Bronchus fibroblast of lung (primary cell): Measurements from ENCODE around the gene LAMTOR5. TPM values are rescaled to one million over a fixed set of nuclear protein-coding genes. Genes with fewer than 3 reads are reported as not detected.

Experiments
- total RNA-seq: library from RNA; depleted of rRNA; stranded (reverse); fragments of >200 nt; gene quantifications from 2 replicates; pipeline ENCODE4 v1.2.3, GENCODE V29; 2015

Gene LAMTOR5
- total RNA-seq: 163 and 177 TPM in 2 replicates

DNA sequence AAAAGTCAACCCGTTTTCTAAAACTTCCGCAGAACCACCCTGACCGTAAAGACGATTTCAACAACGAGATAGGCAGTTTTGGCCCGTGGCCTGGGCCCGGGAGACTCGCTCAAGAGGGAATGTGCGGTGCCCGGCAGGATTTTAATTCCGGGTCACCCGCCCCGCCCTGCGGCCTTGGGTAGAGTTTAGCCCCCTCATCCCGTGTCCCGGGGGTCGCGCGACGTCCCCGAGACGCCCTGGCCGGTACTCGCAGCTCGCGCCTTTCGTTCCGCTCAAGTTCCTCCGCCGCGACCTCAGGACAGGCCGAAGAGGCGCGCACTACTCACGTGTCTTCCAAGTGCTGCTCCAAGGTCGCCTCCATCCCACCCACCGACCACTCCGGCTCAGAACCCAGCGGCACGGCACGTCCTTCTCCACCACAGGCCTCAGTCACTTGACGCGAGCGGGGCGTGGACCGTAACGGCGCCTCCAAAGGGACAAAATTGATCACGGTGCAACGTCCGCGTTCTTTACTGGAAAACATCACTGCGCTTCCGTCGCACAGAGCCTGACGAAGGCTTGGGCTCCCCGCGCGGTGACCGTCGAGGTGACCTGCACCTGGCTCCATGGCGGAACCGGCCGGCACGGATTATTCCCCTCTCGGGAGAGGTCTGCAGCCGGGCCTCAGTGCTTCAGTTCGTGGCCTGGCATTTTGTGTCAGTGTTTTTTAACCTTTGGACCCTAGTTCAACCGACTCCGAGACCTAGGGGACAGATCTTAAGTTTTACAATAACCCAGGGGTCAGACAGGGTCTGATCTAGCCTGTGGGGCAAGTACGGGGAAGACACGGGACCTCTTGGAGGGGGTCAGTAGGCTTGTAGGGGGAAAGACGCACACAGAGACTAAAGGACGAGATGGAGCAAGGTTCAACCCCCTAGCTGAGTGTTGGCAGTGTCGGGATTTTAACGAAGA is at the start of gene LAMTOR5:
TSS of gene LAMTOR5 (minus strand) at position 435 of the 951 bp plus-strand sequence. CDS start at position 361, 74 bp downstream.

DNA sequence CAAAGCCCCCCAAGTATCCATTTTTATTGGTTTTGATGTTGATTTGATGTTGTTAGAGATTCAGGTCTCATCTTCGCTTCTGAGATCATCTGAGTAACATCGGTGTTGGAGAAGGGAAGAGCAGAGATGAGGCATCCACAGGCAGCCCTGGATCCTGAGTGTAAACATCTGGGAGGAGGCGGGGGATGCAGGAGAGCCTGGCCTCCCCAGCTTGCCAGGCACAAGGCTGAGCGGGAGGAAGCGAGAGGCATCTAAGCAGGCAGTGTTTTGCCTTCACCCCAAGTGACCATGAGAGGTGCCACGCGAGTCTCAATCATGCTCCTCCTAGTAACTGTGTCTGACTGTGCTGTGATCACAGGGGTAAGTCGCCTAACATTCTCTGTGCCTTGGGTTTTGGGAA is 43.4 kb upstream of the LAMTOR5 start, which contains the start of gene PROK1:
TSS of gene PROK1 (plus strand) at position 221 of the 400 bp plus-strand sequence. CDS start at position 289, 68 bp downstream.

DNA sequence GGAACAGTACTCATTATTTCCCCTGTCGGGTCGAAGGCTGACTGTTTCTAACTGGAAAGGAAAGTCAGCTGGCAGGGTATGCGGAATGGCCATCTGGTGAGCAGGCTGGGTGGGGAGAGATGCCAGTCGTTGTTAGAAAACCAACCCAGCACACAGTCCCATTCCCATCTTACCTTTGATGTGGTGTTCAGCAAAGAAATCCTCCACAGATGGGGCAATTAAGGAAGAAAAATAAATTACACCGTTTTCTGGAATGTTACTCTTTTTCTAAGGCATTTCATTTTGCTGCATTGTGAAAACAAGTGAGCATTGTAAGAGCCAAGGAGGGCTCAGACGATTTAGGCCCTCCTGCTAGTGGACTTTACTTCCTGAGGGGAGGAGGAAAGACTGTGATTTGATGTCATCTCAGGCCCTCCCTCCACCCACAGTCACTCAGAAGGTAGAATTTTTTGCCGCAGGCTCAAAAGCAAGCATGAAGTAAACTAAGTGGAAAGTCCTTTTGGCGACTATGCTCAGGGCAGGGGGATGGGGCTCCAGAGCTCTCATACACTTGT is 16.7 kb downstream of the LAMTOR5 start, which contains the start of gene SLC16A4:
TSS of gene SLC16A4 (minus strand) at position 335 of the 554 bp plus-strand sequence. CDS start 1,703 bp downstream, outside the sequence.

Other genes starting within 250 kb of the LAMTOR5 start
- gene KCNC4, start 197.4 kb downstream of the LAMTOR5 start, total RNA-seq: 0.15 and 0.34 TPM in 2 replicates
- 21.4 and 22.4 TPM in 2 replicates for gene RBM15, start 68.3 kb downstream of the LAMTOR5 start, total RNA-seq
- 7.7 and 8.6 TPM in 2 replicates for gene SLC16A4, start 16.7 kb downstream of the LAMTOR5 start, total RNA-seq
- not detected in 2 replicates for gene PROK1, start 43.5 kb upstream of the LAMTOR5 start, total RNA-seq
- gene KCNA10, start 111.5 kb upstream of the LAMTOR5 start, total RNA-seq: not detected in 2 replicates
- not detected in 2 replicates for gene KCNA2, start 198.7 kb upstream of the LAMTOR5 start, total RNA-seq